Renal cortical epithelial cell (primary cell): ENCODE measurements around the gene REPIN1. TPM values are rescaled to one million over a fixed set of nuclear protein-coding genes. Genes with fewer than 3 reads are reported as not detected.
"Not testable (repeated sequence)": the region's sequence is repeated elsewhere in the genome, so short reads cannot be mapped to it uniquely, and the experiment has no call there.

Experiments
- DNase-seq: peaks from one replicate; pipeline ENCODE4 v3.0.0-alpha.2; 2011; ENCODE audit warnings: low read depth
- total RNA-seq: library from RNA; depleted of rRNA; stranded (reverse); fragments of >200 nt; gene quantifications from 2 replicates; pipeline ENCODE4 v1.2.3, GENCODE V29; 2014

Gene REPIN1
- total RNA-seq, 1 donor from 2014 or later: 77.0 TPM

GRCh38 chr7:150376560-150376959 is 7.9 kb downstream of the REPIN1 start:
- DNase-seq: no peak

DNA sequence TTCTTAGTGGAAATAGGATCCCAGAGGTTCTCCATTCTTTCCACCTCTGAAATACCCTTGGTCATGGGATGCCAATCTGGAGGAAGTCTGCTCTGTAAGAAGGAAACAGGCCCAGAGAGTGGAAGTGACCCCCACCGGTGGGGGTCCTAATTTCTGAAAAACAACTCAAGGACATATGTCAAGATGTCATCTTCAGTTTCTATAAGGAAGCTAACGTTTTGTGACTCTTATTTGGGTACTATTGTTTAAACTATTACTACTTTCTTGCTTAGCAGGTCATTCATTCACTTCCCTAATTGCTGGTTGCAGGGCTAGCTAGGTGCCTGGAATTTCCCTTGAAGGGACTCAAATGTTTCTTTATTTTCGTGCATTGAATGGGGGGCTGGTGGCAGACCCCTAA is 8.6 kb downstream of the REPIN1 start:
- DNase-seq: no peak

DNA sequence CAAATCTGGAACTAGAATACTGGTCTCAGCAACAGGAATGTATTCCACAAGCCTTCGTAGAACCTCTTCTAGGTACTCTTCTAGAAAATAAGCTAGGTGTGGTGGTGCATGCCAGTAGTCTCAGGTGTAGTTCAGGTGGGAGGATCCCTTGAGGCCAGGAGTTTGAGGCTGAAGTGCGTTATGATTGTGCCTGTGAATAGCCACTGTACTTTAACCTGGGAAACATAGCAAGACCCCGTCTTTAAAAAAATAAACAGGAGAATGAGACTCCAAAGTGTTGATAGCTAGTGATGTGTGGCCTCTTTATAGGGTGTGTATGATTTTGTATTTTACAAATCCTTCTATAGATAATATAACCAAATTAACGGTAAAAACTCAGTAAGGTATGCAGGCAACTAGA is 9.0 kb downstream of the REPIN1 start:
- no peak for DNase-seq

- peak; percentile 78 for DNase-seq
These were observed 9.7 kb downstream of the REPIN1 start for GRCh38 chr7:150378115-150378852.

DNA sequence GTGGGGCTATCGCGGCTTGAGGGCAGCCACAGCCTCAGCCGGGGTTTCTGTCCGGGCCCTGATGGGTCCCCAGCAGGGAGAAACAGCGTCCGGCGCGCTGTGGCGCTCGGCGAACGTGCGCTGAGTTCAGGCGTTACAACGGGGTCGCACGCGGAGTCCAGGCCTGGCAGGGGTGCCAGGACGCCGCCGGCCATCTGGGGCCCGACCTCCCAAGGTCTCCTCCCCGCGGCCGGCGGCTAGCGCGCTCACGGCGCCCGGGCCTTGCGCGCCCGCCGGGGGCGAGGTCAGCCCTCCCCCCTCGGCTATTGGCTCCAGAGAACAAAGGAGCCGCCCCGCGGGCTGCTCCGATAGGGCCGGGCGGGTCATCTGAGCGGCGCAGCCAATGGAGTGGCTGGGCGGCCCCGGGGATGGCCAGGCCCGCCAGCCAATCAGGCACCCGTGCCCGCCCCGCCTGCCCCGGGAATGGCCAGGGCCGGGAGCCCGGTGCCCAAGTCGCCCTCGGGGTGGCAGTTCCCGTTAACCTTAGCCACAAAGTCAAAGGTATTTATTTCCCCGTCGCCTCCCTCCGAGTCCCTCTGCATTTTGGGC is 10.3 kb downstream of the REPIN1 start, which contains the start of gene ZNF775:
ZNF775 (plus strand) TSS at position 478 of the 588 bp plus-strand sequence. CDS start 9,141 bp downstream, outside the sequence.
- peak; percentile 73 for DNase-seq

GRCh38 chr7:150379441-150380379 is 11.1 kb downstream of the REPIN1 start:
- DNase-seq: no peak

GRCh38 chr7:150380463-150380862 is 11.8 kb downstream of the REPIN1 start:
- DNase-seq: no peak

- no peak for DNase-seq
These were observed 12.5 kb downstream of the REPIN1 start for GRCh38 chr7:150381096-150381495.

DNA sequence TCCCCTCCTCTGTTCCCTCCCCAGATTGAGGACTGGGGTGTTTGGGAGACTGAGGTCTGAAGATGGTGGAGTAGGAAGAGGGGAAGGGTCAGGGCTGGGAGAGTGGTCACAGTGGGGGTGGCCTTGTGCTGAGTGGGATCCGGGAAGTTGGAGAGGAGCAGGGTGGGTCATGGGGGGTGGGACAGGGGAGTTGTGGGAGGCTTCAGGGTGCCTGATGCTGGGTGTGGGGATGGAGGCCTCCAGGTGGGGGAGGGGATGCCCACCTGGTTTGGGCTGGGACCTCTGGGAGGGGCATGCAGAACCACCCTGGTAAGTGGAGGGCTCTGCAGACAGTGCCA is 13.1 kb downstream of the REPIN1 start:
- DNase-seq: no peak

DNA sequence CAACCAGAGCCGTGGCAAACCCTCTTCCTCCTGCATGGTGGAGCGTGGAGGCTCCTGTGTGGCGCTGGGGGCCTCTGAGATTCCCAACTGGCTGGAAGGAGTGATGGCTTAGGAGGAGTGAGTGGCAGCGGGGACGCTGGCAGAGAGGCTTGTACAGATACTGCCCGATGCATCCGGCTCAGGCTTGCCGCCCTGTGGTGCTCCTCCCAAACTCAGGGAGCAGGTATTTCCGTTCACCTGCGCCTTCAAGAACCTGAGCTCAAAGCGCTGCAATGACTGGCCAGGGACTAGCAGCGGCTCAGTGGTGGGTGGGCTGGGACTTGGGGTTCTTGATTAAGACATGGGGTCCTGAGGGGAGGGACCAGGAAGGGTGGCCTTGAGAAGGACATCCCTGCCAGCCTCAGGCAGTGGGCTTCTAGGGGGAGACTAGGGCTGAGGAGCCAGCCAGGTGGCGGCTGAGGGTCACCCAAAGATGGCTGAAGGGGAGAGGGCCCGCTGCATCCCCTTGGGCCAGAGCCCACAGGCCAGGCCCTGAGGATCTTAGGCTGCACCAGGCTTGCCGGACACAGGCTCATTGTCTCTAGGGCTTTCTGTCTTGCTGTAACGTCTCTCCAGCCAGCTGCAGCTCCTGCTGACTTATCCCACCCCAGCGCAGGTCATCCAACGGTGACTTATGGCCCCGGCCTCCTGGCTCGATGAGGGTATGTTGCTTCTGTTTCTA is 13.7 kb downstream of the REPIN1 start:
- DNase-seq: no peak

DNA sequence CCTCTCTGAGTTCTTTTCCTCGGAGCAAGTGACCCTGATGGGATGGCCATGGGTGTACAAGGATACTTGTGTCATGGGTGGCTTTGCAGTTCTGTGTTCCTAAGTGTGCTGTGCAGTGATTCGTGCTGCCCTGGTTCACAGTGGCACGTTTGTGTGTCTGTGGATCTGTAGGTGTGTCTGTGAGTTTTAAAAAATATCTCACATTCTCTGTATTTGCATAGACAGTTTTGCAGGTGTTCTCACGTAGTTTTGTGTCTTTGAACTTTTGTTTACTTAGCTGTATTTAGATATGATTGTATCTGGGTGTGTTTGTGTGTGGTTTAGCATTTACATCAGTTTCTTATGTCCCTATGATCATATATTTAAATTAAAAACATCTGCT is 14.2 kb downstream of the REPIN1 start:
- no peak for DNase-seq

- no peak for DNase-seq
These were observed 15.2 kb downstream of the REPIN1 start for GRCh38 chr7:150383710-150384397.

DNA sequence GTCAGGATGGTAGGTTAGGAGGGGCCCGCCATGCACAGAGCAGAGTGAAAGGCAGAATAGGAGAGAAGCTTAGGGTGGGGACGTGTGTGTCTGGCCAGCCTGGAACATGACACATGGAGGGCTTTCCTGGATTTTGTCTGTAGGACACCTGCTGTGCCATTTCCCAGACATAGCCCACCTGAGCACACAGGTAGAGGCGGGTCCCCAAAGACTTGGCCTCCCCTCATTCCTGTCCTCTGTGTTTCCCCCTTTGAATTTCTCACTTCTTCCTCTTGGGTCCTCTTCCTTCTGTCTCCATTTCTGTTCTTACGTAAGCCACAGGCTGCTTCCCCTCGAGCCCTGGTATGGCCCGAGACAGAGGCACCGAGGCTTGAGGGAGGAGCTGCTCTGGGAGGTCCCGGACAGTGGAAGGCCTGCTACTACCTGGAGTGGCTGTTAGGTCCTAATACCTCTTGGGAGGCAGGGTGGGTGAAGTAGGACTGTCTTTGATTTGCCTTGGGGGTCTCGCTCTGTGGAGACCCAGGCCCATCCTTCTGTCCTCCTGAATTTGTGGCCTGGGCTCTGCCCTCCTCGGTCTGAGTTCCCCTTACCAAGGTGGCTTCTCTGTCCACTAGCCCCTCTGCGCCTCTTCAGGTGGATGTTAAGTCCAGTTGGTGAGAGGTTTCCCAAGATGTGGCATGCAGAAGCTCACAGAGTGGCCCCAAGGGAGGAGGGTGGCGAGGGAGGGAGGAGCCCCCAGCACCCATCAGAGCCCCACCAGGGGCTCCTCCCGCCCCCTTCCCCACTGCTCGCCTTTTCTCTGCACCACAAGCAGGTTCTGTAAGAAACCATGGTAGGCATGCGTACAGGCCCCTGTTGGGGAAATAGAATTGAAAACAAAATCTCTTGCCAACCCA is 16.0 kb downstream of the REPIN1 start:
- no peak for DNase-seq

GRCh38 chr7:150385302-150385723 is 16.7 kb downstream of the REPIN1 start:
- DNase-seq: no peak

DNA sequence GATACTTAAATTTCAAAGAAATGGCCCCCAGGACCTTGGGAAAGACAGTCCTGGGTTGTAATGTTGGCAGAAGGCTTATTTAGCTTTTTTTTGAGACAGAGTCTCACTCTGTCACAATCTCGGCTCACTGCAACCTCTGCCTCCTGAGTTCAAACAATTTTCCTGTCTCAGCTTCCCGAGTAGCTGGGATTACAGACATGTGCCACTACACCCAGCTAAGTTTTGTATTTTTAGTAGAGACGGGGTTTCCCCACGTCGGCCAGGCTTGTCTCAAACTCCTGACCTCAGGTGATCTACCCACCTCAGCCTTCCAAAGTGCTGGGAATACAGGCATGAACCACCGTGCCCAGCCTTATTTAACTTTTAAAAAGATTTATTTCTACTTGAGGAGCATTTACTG is 17.3 kb downstream of the REPIN1 start:
- DNase-seq: not testable (repeated sequence)

DNA sequence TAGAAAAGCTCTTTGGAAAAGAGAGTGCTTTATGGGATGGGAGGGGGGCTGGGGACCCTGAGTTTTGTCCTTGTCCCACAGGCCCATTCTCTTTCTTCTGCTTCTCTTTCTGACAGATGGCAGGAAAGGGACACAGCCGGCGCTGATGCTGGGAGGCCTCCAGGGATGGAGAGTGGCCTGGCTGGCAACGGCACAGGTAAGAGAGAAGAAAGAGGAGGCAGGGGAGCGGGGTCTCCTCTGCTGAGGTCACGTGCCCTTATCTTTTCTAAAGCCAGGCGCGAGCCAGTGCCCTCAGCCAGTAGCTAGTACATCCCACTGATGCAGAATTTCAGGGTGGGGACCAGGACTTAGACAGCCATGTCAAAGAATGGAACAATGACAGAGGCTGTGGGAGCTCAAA is 19.7 kb downstream of the REPIN1 start:
- DNase-seq: no peak

GRCh38 chr7:150388709-150389531 is 20.3 kb downstream of the REPIN1 start:
- DNase-seq: peak; percentile 75

- no peak for DNase-seq
These were observed 20.9 kb downstream of the REPIN1 start for GRCh38 chr7:150389532-150389816.

DNA sequence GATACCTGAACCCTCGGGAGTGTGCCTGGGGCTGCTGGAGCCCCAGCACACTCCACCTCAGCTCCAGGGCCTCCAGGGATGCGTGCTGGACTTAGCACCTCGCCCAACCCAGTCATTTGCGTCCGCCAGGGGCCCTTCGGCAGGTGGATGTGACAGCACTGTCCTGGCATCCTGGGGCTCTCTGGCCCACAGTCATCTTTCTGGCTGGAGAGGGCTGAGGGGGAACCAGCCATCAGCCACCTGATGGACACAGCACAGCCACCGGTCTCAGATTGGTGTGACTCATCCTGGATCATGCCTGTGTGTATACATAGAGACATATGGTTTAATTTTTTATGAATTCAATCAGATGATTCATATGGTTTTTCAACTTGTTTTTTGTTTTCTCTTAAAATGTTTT is 21.6 kb downstream of the REPIN1 start:
- no peak for DNase-seq

GRCh38 chr7:150393325-150393724 is 24.7 kb downstream of the REPIN1 start:
- DNase-seq: no peak
